ENCODE measurements around the gene PHF20. TPM values are rescaled to one million over a fixed set of nuclear protein-coding genes. Genes with fewer than 3 reads are reported as not detected.

Gene PHF20
- total and polyA plus RNA-seq, 4 donors, result 17.5 to 51.5 (median 32.6) TPM

DNA sequence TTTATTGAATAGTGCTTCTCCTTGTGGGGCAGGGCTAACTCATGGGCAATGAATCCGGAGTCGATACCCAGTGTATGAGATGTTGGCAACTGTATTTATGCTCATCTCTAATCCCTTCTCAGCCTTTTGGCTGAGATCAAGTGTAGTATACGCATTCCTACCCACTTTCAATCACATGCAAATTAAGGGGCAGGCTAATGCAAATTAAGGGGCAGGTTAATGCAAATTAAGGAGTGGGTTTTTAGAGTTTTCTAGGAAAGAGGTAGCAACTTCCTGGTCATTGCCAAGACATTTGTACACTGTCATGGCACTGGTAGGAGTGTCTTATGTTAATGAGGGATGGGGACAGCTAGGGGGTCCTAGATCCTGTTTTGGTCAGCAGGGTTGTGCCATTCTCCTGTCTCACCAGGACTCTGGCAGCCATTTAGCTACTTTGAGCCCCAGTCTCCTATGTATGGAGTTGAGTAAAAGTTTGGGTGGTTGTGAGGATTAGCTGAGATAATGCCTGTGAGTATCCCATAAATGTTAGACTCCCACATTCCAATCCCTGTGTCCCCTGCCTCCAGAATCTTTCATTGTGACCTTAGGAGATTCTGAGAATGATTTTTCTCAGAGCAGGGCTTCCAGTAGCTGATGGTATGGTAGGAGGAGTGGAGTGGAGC is 196.3 kb downstream of the PHF20 start, which contains the start of gene CNBD2:
TSS of gene CNBD2 (plus strand) at position 612 of the 662 bp plus-strand sequence. CDS start 173 bp downstream, outside the sequence.
- Histone ChIP-seq H3K36me3 (ENCODE audit: control insufficient read depth in 4 of 4, insufficient read depth in 4 of 4, low read length in 4 of 4) (no peaks in the 10 kb centered on the region), H3K9me3 (ENCODE audit: control insufficient read depth in 4 of 4, insufficient read depth in 3 of 4, low read length in 3 of 4) (peaks cover 0 to 2% (median 0%) of the 10 kb centered on the region in 4 donors), H3K27ac (ENCODE audit: low read depth in 1 of 2, low read length in 1 of 2) (no peak within 1 kb of the TSS), H3K4me1 (ENCODE audit: control insufficient read depth in 5 of 5, insufficient read depth in 5 of 5, low read length in 5 of 5) (peaks cover 0 to 3% (median 0%) of the 10 kb centered on the region in 5 donors), H3K27me3 (ENCODE audit: control insufficient read depth in 3 of 3, insufficient read depth in 3 of 3, low read length in 2 of 3) (no peaks in the 10 kb centered on the region), H3K4me3 (no peak within 1 kb of the TSS), H3K9ac (ENCODE audit: insufficient read depth in 1 of 2, low read length in 2 of 2) (no peak within 1 kb of the TSS)
- 91 to 95% methylated on average over 3 of the region's 3 CpGs for WGBS, 2 donors
- no peak for DNase-seq
- TF ChIP-seq, protein P1, sequence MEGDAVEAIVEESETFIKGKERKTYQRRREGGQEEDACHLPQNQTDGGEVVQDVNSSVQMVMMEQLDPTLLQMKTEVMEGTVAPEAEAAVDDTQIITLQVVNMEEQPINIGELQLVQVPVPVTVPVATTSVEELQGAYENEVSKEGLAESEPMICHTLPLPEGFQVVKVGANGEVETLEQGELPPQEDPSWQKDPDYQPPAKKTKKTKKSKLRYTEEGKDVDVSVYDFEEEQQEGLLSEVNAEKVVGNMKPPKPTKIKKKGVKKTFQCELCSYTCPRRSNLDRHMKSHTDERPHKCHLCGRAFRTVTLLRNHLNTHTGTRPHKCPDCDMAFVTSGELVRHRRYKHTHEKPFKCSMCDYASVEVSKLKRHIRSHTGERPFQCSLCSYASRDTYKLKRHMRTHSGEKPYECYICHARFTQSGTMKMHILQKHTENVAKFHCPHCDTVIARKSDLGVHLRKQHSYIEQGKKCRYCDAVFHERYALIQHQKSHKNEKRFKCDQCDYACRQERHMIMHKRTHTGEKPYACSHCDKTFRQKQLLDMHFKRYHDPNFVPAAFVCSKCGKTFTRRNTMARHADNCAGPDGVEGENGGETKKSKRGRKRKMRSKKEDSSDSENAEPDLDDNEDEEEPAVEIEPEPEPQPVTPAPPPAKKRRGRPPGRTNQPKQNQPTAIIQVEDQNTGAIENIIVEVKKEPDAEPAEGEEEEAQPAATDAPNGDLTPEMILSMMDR (IDR thresholded peaks at IDR 0.05; ENCODE audit: control extremely low read depth, extremely low read depth), result no peak
- no peak for ATAC-seq (ENCODE audit: insufficient read depth, low FRiP score)

DNA sequence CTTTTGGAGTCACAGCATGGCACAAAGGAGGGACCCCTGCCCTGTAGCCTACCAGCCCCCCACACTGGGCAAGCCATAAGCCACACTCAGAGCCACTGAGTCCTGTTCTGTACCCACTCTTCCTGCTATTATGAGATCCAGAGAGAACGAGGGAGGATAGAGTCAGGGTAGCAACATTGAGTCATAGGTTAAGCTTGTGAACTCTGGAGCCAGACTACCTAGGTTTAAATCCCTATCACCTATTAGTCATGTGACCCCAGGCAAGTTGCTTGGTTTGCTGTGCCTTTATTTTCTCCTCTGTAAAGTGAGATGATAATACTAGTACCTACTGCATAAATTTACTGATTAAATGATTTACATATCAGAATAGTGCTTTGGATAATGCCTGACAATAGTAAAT is 197.1 kb downstream of the PHF20 start:
- no peak overlapping the region for H3K27ac ChIP-seq (ENCODE audit: low read depth in 1 of 2, low read length in 1 of 2)

DNA sequence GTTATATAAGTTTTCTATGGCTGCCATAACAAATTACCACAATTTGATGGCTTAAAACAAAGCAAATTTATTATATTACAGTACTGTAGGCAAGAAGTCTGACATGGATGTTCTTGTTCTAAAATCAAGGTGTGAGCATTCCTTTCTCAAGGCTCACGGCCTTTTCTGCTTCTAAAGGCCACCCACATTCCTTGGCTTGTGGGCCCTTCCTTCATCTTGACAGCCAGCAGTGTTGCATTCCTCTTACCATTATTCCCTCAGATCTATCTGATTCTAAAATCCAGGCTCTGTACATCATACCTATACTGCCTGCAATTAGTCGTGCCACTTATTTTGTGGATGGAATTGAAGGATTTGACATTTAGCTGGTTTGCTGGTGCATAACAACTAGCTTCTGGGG is 200.2 kb downstream of the PHF20 start:
- peaks cover 0 to 19% (median 6%) of the 10 kb centered on the region in 5 donors for H3K4me1 ChIP-seq (ENCODE audit: control insufficient read depth in 5 of 5, insufficient read depth in 5 of 5, low read length in 5 of 5)
- no peak overlapping the region for H3K27ac ChIP-seq (ENCODE audit: low read depth in 1 of 2, low read length in 1 of 2)
- TF ChIP-seq, protein P1 (IDR thresholded peaks at IDR 0.05; ENCODE audit: control extremely low read depth, extremely low read depth), result no peak
- no peak for ATAC-seq (ENCODE audit: insufficient read depth, low FRiP score)
- DNase-seq, result no peak
- H3K27me3 ChIP-seq (ENCODE audit: control insufficient read depth in 3 of 3, insufficient read depth in 3 of 3, low read length in 2 of 3), result no peaks in the 10 kb centered on the region
- no peak overlapping the region for H3K9ac ChIP-seq (ENCODE audit: insufficient read depth in 1 of 2, low read length in 2 of 2)
- 97 to 98% methylated on average over 2 of the region's 2 CpGs for WGBS, 2 donors
- H3K36me3 ChIP-seq (ENCODE audit: control insufficient read depth in 4 of 4, insufficient read depth in 4 of 4, low read length in 4 of 4), result no peaks in the 10 kb centered on the region
- H3K9me3 ChIP-seq (ENCODE audit: control insufficient read depth in 4 of 4, insufficient read depth in 3 of 4, low read length in 3 of 4), result peaks cover 0 to 2% (median 0%) of the 10 kb centered on the region in 4 donors
- H3K4me3 ChIP-seq, result no peak overlapping the region

More for the DNA sequence above, 197.1 kb downstream of the PHF20 start:
- H3K4me3 ChIP-seq, result no peak overlapping the region
- DNase-seq (no peak), ATAC-seq (ENCODE audit: insufficient read depth, low FRiP score) (no peak)
- peaks cover 0 to 3% (median 0%) of the 10 kb centered on the region in 5 donors for H3K4me1 ChIP-seq (ENCODE audit: control insufficient read depth in 5 of 5, insufficient read depth in 5 of 5, low read length in 5 of 5)
- H3K9me3 ChIP-seq (ENCODE audit: control insufficient read depth in 4 of 4, insufficient read depth in 3 of 4, low read length in 3 of 4), result peaks cover 0 to 2% (median 0%) of the 10 kb centered on the region in 4 donors
- TF ChIP-seq, protein P1 (IDR thresholded peaks at IDR 0.05; ENCODE audit: control extremely low read depth, extremely low read depth), result no peak
- WGBS, 2 donors, result 82 to 85% methylated on average over 1 of the region's 1 CpG
- no peak overlapping the region for H3K9ac ChIP-seq (ENCODE audit: insufficient read depth in 1 of 2, low read length in 2 of 2)
- H3K36me3 ChIP-seq (ENCODE audit: control insufficient read depth in 4 of 4, insufficient read depth in 4 of 4, low read length in 4 of 4), result no peaks in the 10 kb centered on the region
- no peaks in the 10 kb centered on the region for H3K27me3 ChIP-seq (ENCODE audit: control insufficient read depth in 3 of 3, insufficient read depth in 3 of 3, low read length in 2 of 3)
